Skin epidermis (tissue), 12 donors: ENCODE measurements around the gene MEI1.
"Not testable (repeated sequence)": the region's sequence is repeated elsewhere in the genome, so short reads cannot be mapped to it uniquely, and the experiment has no call there.

Experiments used
- H3K27ac ChIP-seq, 21 experiments: fragments of 200-600 bp; sonication (generic) in 11 of 21; one replicate each; pipeline ENCODE4 v1.5.0; 2020; ENCODE audit warnings: mild to moderate bottlenecking in 3 of 21, inconsistent platforms in 2 of 21, moderate library complexity in 2 of 21
- H3K4me3 ChIP-seq, 7 experiments: fragments of 200-600 bp; sonication (generic) in 2 of 7; one replicate each; pipeline ENCODE4 v1.5.0; 2020; ENCODE audit warnings: inconsistent platforms in 2 of 7, mild to moderate bottlenecking in 2 of 7, moderate library complexity in 1 of 7

Gene MEI1

GRCh38 chr22:41832553-41833368 is 133.5 kb downstream of the MEI1 start, which contains the start of gene SREBF2:
Gene SREBF2 (plus strand): TSS chr22:41833105. CDS start chr22:41833271, 166 bp downstream.
- H3K4me3 ChIP-seq, result peak within 1 kb of the TSS; percentile 70 to 100 (median 80)
- H3K27ac ChIP-seq, result peak within 1 kb of the TSS; percentile 66 to 99 (median 96)

- Histone ChIP-seq H3K27ac (peak overlapping the region; percentile 66 to 99 (median 96)), H3K4me3 (peak overlapping the region; percentile 70 to 100 (median 80))
These were observed 134.2 kb downstream of the MEI1 start for GRCh38 chr22:41833369-41834004.

GRCh38 chr22:41834005-41834944 is 135.0 kb downstream of the MEI1 start:
- H3K4me3 ChIP-seq, result peak overlapping the region; percentile 70 to 100 (median 80)
- H3K27ac ChIP-seq, result peak overlapping the region; percentile 66 to 99 (median 96)

- peak overlapping the region in 5 of 21 experiments; percentile 8 to 29 (median 20) for H3K27ac ChIP-seq
These were observed 136.2 kb downstream of the MEI1 start for GRCh38 chr22:41835462-41835861.

GRCh38 chr22:41836551-41836950 is 137.2 kb downstream of the MEI1 start:
- Histone ChIP-seq H3K27ac (peak overlapping the region in 6 of 21 experiments; percentile 2 to 35 (median 12)), H3K4me3 (no peak overlapping the region)

More at GRCh38 chr22:41835462-41835861, 136.2 kb downstream of the MEI1 start:
- H3K4me3 ChIP-seq, result not testable (repeated sequence)

GRCh38 chr22:41838842-41839618 is 139.7 kb downstream of the MEI1 start:
- Histone ChIP-seq H3K4me3 (no peak overlapping the region), H3K27ac (peak overlapping the region in 11 of 21 experiments; percentile 3 to 66 (median 48))

- Histone ChIP-seq H3K27ac (peak overlapping the region in 12 of 21 experiments; percentile 1 to 71 (median 38)), H3K4me3 (no peak overlapping the region)
These were observed 140.9 kb downstream of the MEI1 start for GRCh38 chr22:41840216-41840615.

GRCh38 chr22:41841085-41841712 is 141.9 kb downstream of the MEI1 start:
- peak overlapping the region in 12 of 21 experiments; percentile 19 to 71 (median 40) for H3K27ac ChIP-seq
- H3K4me3 ChIP-seq, result no peak overlapping the region

- H3K27ac ChIP-seq, result peak overlapping the region in 13 of 21 experiments; percentile 21 to 72 (median 55)
- no peak overlapping the region for H3K4me3 ChIP-seq
These were observed 144.0 kb downstream of the MEI1 start for GRCh38 chr22:41842996-41843970.

- H3K27ac ChIP-seq, result peak overlapping the region in 15 of 21 experiments; percentile 1 to 72 (median 44)
- no peak overlapping the region for H3K4me3 ChIP-seq
These were observed 144.7 kb downstream of the MEI1 start for GRCh38 chr22:41844036-41844435.

- Histone ChIP-seq H3K4me3 (no peak overlapping the region), H3K27ac (peak overlapping the region in 18 of 21 experiments; percentile 13 to 72 (median 44))
These were observed 145.2 kb downstream of the MEI1 start for GRCh38 chr22:41844513-41844912.

GRCh38 chr22:41845380-41846267 is 146.3 kb downstream of the MEI1 start:
- H3K4me3 ChIP-seq, result no peak overlapping the region
- peak overlapping the region in 17 of 21 experiments; percentile 7 to 76 (median 45) for H3K27ac ChIP-seq

- no peak overlapping the region for H3K4me3 ChIP-seq
- peak overlapping the region in 14 of 21 experiments; percentile 12 to 76 (median 46) for H3K27ac ChIP-seq
These were observed 147.1 kb downstream of the MEI1 start for GRCh38 chr22:41846268-41846987.

GRCh38 chr22:41847300-41847699 is 148.0 kb downstream of the MEI1 start:
- Histone ChIP-seq H3K27ac (peak overlapping the region in 11 of 21 experiments; percentile 25 to 76 (median 56)), H3K4me3 (no peak overlapping the region)

GRCh38 chr22:41848468-41848867 is 149.2 kb downstream of the MEI1 start:
- H3K27ac ChIP-seq, result peak overlapping the region in 10 of 21 experiments; percentile 0 to 55 (median 30)

More at GRCh38 chr22:41848468-41848867, 149.2 kb downstream of the MEI1 start:
- H3K4me3 ChIP-seq, result no peak overlapping the region
